ENCODE data around the gene ATAD2B.

ATAD2B gene

GRCh38 chr2:23900541-23901322, 26.2 kb downstream of the ATAD2B start:
- Histone ChIP-seq H3K9ac (no peak overlapping the region), H3K79me2 (ENCODE audit: insufficient read depth, low read depth) (no peaks in the 10 kb centered on the region; the same call in 1 of the 2 replicates), H3K4me3 (IDR thresholded peaks at IDR 0.05; ENCODE audit: insufficient read depth, low read depth, low read length) (no peak overlapping the region), H2AFZ (ENCODE audit: low read depth) (no peak overlapping the region), H3K36me3 (ENCODE audit: insufficient read depth) (no peaks in the 10 kb centered on the region), H4K20me1 (ENCODE audit: insufficient read depth) (no peaks in the 10 kb centered on the region), H3K27me3 (ENCODE audit: insufficient read depth, low read depth) (no peaks in the 10 kb centered on the region), H3K4me1 (ENCODE audit: low read depth, poor library complexity, severe bottlenecking) (no peaks in the 10 kb centered on the region), H3K27ac (no peak overlapping the region), H3K4me2 (no peak overlapping the region)
- no peak for TF ChIP-seq CTCF (conservative IDR thresholded peaks at IDR 0.05; ENCODE audit: low read depth, low read length)

GRCh38 chr2:23900133-23900532, 26.8 kb downstream of the ATAD2B start:
- no peaks in the 10 kb centered on the region; the same call in 1 of the 2 replicates for H3K79me2 ChIP-seq (ENCODE audit: insufficient read depth, low read depth)
- H3K4me1 ChIP-seq (ENCODE audit: low read depth, poor library complexity, severe bottlenecking): no peaks in the 10 kb centered on the region
- H3K9ac ChIP-seq: no peak overlapping the region
- no peaks in the 10 kb centered on the region for H4K20me1 ChIP-seq (ENCODE audit: insufficient read depth)
- H3K27ac ChIP-seq: no peak overlapping the region
- H3K27me3 ChIP-seq (ENCODE audit: insufficient read depth, low read depth): no peaks in the 10 kb centered on the region
- H3K4me3 ChIP-seq (IDR thresholded peaks at IDR 0.05; ENCODE audit: insufficient read depth, low read depth, low read length): no peak overlapping the region
- no peaks in the 10 kb centered on the region for H3K36me3 ChIP-seq (ENCODE audit: insufficient read depth)
- no peak overlapping the region for H3K4me2 ChIP-seq
- H2AFZ ChIP-seq (ENCODE audit: low read depth): no peak overlapping the region
- no peak for TF ChIP-seq CTCF (conservative IDR thresholded peaks at IDR 0.05; ENCODE audit: low read depth, low read length)

GRCh38 chr2:23871206-23871605, 55.7 kb downstream of the ATAD2B start:
- Histone ChIP-seq H3K4me3 (IDR thresholded peaks at IDR 0.05; ENCODE audit: insufficient read depth, low read depth, low read length) (no peak overlapping the region), H3K27ac (no peak overlapping the region), H3K79me2 (ENCODE audit: insufficient read depth, low read depth) (no peaks in the 10 kb centered on the region), H3K27me3 (ENCODE audit: insufficient read depth, low read depth) (no peaks in the 10 kb centered on the region), H3K4me1 (ENCODE audit: low read depth, poor library complexity, severe bottlenecking) (no peaks in the 10 kb centered on the region), H3K9ac (no peak overlapping the region), H2AFZ (ENCODE audit: low read depth) (no peak overlapping the region), H3K4me2 (no peak overlapping the region), H4K20me1 (ENCODE audit: insufficient read depth) (no peaks in the 10 kb centered on the region), H3K36me3 (ENCODE audit: insufficient read depth) (no peaks in the 10 kb centered on the region)
- no peak for TF ChIP-seq CTCF (conservative IDR thresholded peaks at IDR 0.05; ENCODE audit: low read depth, low read length)

- no peaks in the 10 kb centered on the region for H3K36me3 ChIP-seq (ENCODE audit: insufficient read depth)
- TF ChIP-seq CTCF (conservative IDR thresholded peaks at IDR 0.05; ENCODE audit: low read depth, low read length): no peak
- no peak overlapping the region for H3K9ac ChIP-seq
- no peaks in the 10 kb centered on the region for H3K79me2 ChIP-seq (ENCODE audit: insufficient read depth, low read depth)
- H2AFZ ChIP-seq (ENCODE audit: low read depth): no peak overlapping the region
- no peak overlapping the region for H3K4me2 ChIP-seq
- no peaks in the 10 kb centered on the region for H3K27me3 ChIP-seq (ENCODE audit: insufficient read depth, low read depth)
- H4K20me1 ChIP-seq (ENCODE audit: insufficient read depth): no peaks in the 10 kb centered on the region
- no peak overlapping the region for H3K27ac ChIP-seq
- H3K4me1 ChIP-seq (ENCODE audit: low read depth, poor library complexity, severe bottlenecking): no peaks in the 10 kb centered on the region
- H3K4me3 ChIP-seq (IDR thresholded peaks at IDR 0.05; ENCODE audit: insufficient read depth, low read depth, low read length): no peak overlapping the region
Measured at GRCh38 chr2:23867449-23867848, 59.5 kb downstream of the ATAD2B start.
